NB4 (cell line): ENCODE measurements around the gene KCNK4.

Experiments used
- DNase-seq: peaks from one replicate; pipeline ENCODE4 v3.0.0; 2010; ENCODE audit warnings: low read depth
- H3K4me3 ChIP-seq: one replicate; pipeline ENCODE4 v1.5.1; 2011; ENCODE audit warnings: mild to moderate bottlenecking, low read depth, low read length, moderate library complexity
- CTCF ChIP-seq: IDR thresholded peaks from one replicate; pipeline ENCODE4 v1.5.1; 2012; ENCODE audit warnings: low read depth, low read length
- MAX ChIP-seq: IDR thresholded peaks from 2 replicates; pipeline ENCODE4 v1.6.1; 2011; ENCODE audit warnings: low read depth, low read length
- MYC ChIP-seq: IDR thresholded peaks from 2 replicates; pipeline ENCODE4 v1.6.1; 2011; ENCODE audit warnings: low read depth, low read length
- POLR2A ChIP-seq: IDR thresholded peaks from 2 replicates; pipeline ENCODE4 v1.6.1; 2011; ENCODE audit warnings: mild to moderate bottlenecking; ENCODE audit not compliant: insufficient read length; ENCODE audit errors: extremely low read depth

Gene KCNK4

GRCh38 chr11:64294774-64295173 lies 3.7 kb downstream of the KCNK4 start:
- H3K4me3 ChIP-seq, result no peak overlapping the region
- TF ChIP-seq MYC (no peak), CTCF (no peak), MAX (no peak), POLR2A (no peak)
- no peak for DNase-seq

GRCh38 chr11:64295760-64296159 lies 4.7 kb downstream of the KCNK4 start:
- TF ChIP-seq MAX (no peak), CTCF (no peak), POLR2A (no peak), MYC (no peak)
- no peak overlapping the region for H3K4me3 ChIP-seq
- DNase-seq, result no peak

GRCh38 chr11:64296236-64296635 lies 5.1 kb downstream of the KCNK4 start:
- DNase-seq, result no peak
- TF ChIP-seq MYC, result no peak
- no peak for TF ChIP-seq MAX
- TF ChIP-seq CTCF, result no peak
- no peak for TF ChIP-seq POLR2A
- H3K4me3 ChIP-seq, result no peak overlapping the region

- TF ChIP-seq CTCF (no peak), MAX (no peak), POLR2A (no peak), MYC (no peak)
- no peak overlapping the region for H3K4me3 ChIP-seq
- no peak for DNase-seq
Observed at GRCh38 chr11:64296830-64297698, 6.0 kb downstream of the KCNK4 start.

GRCh38 chr11:64297699-64298358 lies 6.7 kb downstream of the KCNK4 start:
- TF ChIP-seq MAX, result no peak
- no peak for TF ChIP-seq CTCF
- no peak for TF ChIP-seq POLR2A
- TF ChIP-seq MYC, result no peak
- no peak overlapping the region for H3K4me3 ChIP-seq
- no peak for DNase-seq
